ENCODE data around the gene CAMSAP2. TPM values are rescaled to one million over a fixed set of nuclear protein-coding genes. Genes with fewer than 3 reads are reported as not detected.
A peak's percentile ranks its signal among the peaks of the same experiment; 100 is the strongest.

CAMSAP2 gene, protein sequence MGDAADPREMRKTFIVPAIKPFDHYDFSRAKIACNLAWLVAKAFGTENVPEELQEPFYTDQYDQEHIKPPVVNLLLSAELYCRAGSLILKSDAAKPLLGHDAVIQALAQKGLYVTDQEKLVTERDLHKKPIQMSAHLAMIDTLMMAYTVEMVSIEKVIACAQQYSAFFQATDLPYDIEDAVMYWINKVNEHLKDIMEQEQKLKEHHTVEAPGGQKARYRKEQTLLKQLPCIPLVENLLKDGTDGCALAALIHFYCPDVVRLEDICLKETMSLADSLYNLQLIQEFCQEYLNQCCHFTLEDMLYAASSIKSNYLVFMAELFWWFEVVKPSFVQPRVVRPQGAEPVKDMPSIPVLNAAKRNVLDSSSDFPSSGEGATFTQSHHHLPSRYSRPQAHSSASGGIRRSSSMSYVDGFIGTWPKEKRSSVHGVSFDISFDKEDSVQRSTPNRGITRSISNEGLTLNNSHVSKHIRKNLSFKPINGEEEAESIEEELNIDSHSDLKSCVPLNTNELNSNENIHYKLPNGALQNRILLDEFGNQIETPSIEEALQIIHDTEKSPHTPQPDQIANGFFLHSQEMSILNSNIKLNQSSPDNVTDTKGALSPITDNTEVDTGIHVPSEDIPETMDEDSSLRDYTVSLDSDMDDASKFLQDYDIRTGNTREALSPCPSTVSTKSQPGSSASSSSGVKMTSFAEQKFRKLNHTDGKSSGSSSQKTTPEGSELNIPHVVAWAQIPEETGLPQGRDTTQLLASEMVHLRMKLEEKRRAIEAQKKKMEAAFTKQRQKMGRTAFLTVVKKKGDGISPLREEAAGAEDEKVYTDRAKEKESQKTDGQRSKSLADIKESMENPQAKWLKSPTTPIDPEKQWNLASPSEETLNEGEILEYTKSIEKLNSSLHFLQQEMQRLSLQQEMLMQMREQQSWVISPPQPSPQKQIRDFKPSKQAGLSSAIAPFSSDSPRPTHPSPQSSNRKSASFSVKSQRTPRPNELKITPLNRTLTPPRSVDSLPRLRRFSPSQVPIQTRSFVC (N-terminal part only)
- under 1 TPM in 1 of 2 experiments, not detected in 1; 0.35 TPM for total RNA-seq

DNA sequence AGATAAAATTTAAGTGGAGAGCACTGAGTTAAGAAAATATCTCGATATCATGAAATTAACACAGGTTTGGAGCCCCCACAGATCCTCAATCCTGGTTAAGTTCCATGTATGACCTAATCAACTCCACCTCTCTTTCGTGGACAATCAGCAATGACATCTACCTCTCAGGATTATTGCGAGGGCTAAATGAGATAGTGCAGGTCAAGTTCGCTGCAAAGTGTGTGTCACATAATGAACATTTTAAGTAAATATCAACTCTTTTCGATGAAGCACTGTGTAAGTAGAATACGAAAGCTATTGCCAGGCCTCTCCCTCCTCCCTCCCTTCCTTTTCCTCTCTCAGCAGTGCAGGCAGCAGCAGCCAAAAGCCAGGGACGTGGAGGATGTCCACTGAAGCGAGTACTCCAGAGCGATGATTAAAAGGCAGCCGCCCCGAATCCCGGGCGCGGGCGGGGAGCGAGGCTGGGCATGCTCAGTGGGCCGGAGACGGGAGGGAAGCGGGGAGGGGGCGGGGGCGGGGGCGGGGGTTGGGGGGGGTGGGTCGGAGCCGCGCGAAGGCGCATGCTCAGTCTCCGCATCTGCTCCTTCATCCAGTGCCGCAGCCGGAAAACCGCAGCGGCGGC lies at the start of gene CAMSAP2:
Gene CAMSAP2, plus strand, starts transcription at position 567 of the 622 bp plus-strand sequence. CDS start 935 bp downstream, outside the sequence.
- H3K36me3 Mint-ChIP-seq: no peaks in the 10 kb centered on the region
- no peaks in the 10 kb centered on the region for H3K9me3 Mint-ChIP-seq (ENCODE audit: low read depth)
- H3K4me3 Mint-ChIP-seq: peak within 1 kb of the TSS; percentile 81
- H3K27me3 Mint-ChIP-seq: peaks cover 49% of the 10 kb centered on the region
- peak; percentile 56 for ATAC-seq
- DNase-seq: peak; percentile 53
- no peak within 1 kb of the TSS for H3K27ac Mint-ChIP-seq
- CTCF ChIA-PET: no interaction called here
- H3K4me1 Mint-ChIP-seq: peaks cover 16% of the 10 kb centered on the region

DNA sequence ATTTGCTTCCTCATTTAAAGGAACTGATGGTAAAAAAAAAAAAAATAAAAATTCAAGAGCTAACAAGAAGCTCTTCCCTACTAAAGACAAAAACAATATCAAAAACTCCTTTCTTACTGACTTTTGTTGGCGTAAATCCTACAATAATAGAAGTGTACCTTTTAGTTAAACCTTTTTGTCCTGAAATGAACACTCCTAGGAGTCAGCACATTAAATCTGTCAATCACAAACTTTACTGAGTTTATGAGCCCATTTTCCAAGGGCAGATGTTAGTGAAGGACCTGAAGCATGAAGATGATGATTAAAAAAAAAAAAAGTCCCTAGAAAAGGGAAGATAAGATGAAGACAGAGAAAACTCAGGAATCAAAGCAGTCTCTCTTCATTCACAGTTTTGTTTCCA lies 46.4 kb upstream of the CAMSAP2 start:
- CTCF ChIA-PET: no interaction called here
- no peaks in the 10 kb centered on the region for H3K9me3 Mint-ChIP-seq (ENCODE audit: low read depth)
- ATAC-seq: no peak
- H3K27ac Mint-ChIP-seq: no peak overlapping the region
- DNase-seq: no peak
- H3K27me3 Mint-ChIP-seq: peaks cover 38% of the 10 kb centered on the region
- H3K4me3 Mint-ChIP-seq: no peak overlapping the region
- no peaks in the 10 kb centered on the region for H3K4me1 Mint-ChIP-seq
- H3K36me3 Mint-ChIP-seq: no peaks in the 10 kb centered on the region

DNA sequence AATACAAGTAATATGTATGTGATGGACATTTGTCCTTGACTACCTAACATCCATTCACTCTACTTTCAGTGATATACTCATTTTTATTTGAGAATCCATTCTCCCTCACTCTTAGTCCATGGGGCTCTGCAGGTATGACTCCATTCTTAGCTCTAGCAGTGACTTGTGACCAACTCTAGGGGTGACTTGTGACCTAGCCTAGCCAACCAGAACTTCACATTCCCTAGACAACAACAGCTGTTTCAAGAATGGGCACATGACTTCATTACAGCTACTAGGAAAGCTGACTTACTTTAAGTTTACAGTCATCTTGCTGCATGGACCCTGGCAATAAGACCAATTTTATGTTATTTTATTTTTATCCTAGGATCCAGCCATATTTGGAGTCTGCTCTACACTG lies 45.4 kb upstream of the CAMSAP2 start:
- no peak for ATAC-seq
- CTCF ChIA-PET: no interaction called here
- H3K9me3 Mint-ChIP-seq (ENCODE audit: low read depth): no peaks in the 10 kb centered on the region
- H3K36me3 Mint-ChIP-seq: no peaks in the 10 kb centered on the region
- H3K27me3 Mint-ChIP-seq: peaks cover 36% of the 10 kb centered on the region
- no peaks in the 10 kb centered on the region for H3K4me1 Mint-ChIP-seq
- no peak overlapping the region for H3K4me3 Mint-ChIP-seq
- DNase-seq: no peak
- H3K27ac Mint-ChIP-seq: no peak overlapping the region

DNA sequence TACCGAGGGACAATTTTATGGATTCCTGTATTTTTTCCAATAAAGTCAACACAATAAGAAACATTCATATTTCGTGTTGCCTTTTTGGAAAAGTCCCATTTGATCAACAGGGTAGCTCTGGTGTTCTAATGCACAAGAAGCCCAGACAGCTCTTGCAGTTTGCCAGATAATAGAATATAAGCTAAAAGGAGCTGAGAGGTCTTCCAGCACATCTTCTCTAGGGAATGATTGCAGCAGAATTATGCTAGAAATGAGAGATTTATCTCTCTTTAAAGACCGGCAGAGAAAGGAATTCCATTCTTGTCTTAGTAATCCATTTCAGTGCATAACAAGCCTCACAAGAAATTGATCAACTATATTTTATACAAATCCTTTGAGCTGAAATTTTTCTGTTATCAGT lies 44.0 kb upstream of the CAMSAP2 start:
- peaks cover 35% of the 10 kb centered on the region for H3K27me3 Mint-ChIP-seq
- H3K27ac Mint-ChIP-seq: no peak overlapping the region
- H3K36me3 Mint-ChIP-seq: no peaks in the 10 kb centered on the region
- H3K9me3 Mint-ChIP-seq (ENCODE audit: low read depth): no peaks in the 10 kb centered on the region
- CTCF ChIA-PET: interaction anchor here (1.3 kb wide), 1 partner anchor 94 kb away, joined by 3 read pairs; no protein-coding TSS in a partner anchor
- H3K4me1 Mint-ChIP-seq: peaks cover under 1% of the 10 kb centered on the region
- no peak overlapping the region for H3K4me3 Mint-ChIP-seq
- ATAC-seq (no peak), DNase-seq (no peak)

DNA sequence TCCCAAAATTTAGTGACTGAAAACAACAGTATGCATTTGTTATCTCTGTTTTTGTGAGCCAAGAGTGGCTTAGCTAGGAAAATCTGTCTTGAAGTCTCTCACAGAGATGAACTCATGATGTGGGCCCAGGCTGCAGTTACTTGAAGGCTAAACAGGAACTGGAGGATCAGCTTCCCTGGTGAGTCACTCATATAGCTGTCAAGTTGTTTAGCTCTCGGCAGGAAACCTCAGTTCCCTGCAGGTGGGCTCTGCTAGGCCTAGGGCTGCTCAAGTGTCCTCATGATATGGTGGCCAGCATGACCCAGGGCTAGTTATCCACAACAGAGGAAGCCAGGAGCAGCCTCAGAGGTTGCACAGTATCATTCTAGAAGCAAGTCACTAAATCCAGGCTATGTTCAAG lies 38.8 kb upstream of the CAMSAP2 start:
- Mint-ChIP-seq H3K9me3 (ENCODE audit: low read depth) (no peaks in the 10 kb centered on the region), H3K27ac (no peak overlapping the region), H3K4me1 (peaks cover 4% of the 10 kb centered on the region), H3K4me3 (no peak overlapping the region), H3K27me3 (peaks cover 29% of the 10 kb centered on the region), H3K36me3 (no peaks in the 10 kb centered on the region)
- no peak for DNase-seq
- ATAC-seq: no peak
- CTCF ChIA-PET: interaction anchor here (0.6 kb wide), 1 partner anchor 78 kb away, joined by 3 read pairs; no protein-coding TSS in a partner anchor

DNA sequence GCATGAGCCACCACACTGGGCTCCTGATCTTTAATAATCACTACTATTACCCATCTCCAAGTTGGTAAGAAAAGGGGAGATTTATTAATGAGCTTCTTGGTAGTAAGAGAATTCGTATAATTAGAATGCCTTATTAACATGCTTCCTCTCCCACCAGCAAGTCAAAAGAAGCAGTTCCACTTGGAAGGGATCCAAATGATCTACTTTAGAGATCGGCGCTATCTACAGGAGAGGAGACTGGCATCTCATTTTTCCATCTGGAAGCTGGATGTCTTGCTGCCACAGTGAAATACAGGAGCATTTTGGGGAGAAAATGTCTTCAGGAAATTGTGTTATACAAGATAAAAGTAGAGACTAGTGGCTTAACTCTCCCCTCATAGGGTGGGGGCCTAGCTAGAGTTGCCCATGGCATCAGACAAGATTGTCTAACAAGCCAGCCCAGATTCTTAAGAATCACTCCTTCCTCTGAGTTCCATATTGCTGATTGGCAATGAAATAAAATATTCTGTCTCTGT lies 33.6 kb upstream of the CAMSAP2 start:
- H3K4me1 Mint-ChIP-seq: peaks cover under 1% of the 10 kb centered on the region
- H3K4me3 Mint-ChIP-seq: no peak overlapping the region
- DNase-seq: no peak
- peaks cover 14% of the 10 kb centered on the region for H3K27me3 Mint-ChIP-seq
- ATAC-seq: no peak
- no peaks in the 10 kb centered on the region for H3K36me3 Mint-ChIP-seq
- no peak overlapping the region for H3K27ac Mint-ChIP-seq
- CTCF ChIA-PET: no interaction called here
- no peaks in the 10 kb centered on the region for H3K9me3 Mint-ChIP-seq (ENCODE audit: low read depth)

DNA sequence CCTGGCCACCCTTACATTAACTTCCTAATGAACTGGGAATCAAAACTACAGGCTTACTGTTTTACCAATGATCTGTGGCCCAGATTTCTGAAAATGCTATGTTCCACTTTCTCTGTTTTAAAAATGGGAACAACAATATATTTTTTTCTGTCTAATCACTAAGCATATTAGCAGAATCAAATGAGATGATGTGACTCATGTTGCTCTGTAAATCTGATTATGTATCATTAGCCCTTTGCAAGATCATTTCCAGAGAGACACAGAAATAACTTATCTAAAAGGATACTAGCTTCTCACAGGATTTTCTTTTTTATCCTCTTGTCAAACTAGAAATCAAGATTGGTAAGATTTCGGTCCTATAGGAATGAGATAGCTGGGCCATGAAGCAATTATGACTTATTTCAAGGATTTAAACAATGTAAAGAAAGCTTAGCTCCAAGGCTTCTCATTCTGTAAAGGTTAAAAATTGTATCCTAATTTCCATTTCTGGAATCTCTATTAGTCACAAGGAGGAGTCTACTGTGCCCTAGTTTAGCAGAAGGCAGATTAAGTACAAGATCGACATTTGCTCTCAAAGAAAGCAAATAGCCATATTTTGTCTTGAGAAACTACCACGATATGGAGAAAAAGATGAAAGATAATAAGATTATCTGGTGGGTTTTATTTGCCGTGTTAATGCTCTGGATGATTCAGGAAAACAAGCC lies 32.4 kb upstream of the CAMSAP2 start:
- CTCF ChIA-PET: no interaction called here
- H3K9me3 Mint-ChIP-seq (ENCODE audit: low read depth): no peaks in the 10 kb centered on the region

DNA sequence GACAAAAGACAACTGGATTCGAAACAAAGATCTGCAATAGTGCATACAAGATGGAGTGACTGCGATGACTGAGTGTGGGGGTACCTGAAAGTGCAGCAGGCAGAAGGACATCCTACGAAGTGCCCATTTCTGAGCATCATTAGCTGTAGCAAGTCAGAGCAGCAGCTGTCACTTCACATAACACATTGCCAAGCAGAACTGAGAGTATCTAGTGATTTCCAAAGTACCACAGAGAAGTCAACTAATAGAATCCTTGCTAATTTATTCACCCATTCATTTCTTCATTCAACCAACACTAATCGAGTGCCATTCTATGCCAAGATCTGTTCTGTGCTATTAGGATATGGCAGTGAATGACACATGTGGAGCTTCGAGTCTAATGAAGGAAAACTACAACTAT lies 31.6 kb upstream of the CAMSAP2 start:
- Mint-ChIP-seq H3K27me3 (peaks cover 6% of the 10 kb centered on the region), H3K9me3 (ENCODE audit: low read depth) (no peaks in the 10 kb centered on the region), H3K4me1 (no peaks in the 10 kb centered on the region), H3K27ac (no peak overlapping the region), H3K36me3 (no peaks in the 10 kb centered on the region), H3K4me3 (no peak overlapping the region)
- ATAC-seq (no peak), DNase-seq (no peak)
- CTCF ChIA-PET: no interaction called here

More for the DNA sequence above, 32.4 kb upstream of the CAMSAP2 start:
- no peak for ATAC-seq
- Mint-ChIP-seq H3K36me3 (no peaks in the 10 kb centered on the region), H3K27me3 (peaks cover 13% of the 10 kb centered on the region), H3K4me1 (no peaks in the 10 kb centered on the region), H3K27ac (no peak overlapping the region), H3K4me3 (no peak overlapping the region)
- no peak for DNase-seq

DNA sequence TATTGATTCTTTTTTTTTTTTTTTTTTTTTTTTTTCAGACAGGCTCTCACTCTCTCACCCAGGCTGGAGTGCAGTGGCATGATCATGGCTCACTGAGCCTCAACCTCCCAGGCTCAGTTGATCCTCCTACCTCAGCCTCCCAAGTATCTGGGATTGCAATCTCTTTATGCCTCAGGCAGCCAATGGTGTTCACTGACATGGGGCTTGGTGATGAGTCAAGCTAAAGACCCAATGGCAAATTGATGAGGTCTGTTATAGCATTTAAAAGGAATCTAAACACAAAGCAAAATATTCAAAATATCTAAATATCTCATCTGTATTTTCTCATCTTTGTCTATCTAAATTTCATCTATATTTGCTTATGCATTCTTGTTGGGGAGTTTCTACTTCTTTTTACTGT lies 30.5 kb upstream of the CAMSAP2 start:
- ATAC-seq (no peak), DNase-seq (no peak)
- Mint-ChIP-seq H3K36me3 (no peaks in the 10 kb centered on the region), H3K27ac (no peak overlapping the region), H3K9me3 (ENCODE audit: low read depth) (no peaks in the 10 kb centered on the region), H3K4me3 (no peak overlapping the region), H3K4me1 (no peaks in the 10 kb centered on the region), H3K27me3 (no peaks in the 10 kb centered on the region)
- CTCF ChIA-PET: interaction anchor here (0.6 kb wide), 1 partner anchor 210 kb away, joined by 5 read pairs; no protein-coding TSS in a partner anchor

DNA sequence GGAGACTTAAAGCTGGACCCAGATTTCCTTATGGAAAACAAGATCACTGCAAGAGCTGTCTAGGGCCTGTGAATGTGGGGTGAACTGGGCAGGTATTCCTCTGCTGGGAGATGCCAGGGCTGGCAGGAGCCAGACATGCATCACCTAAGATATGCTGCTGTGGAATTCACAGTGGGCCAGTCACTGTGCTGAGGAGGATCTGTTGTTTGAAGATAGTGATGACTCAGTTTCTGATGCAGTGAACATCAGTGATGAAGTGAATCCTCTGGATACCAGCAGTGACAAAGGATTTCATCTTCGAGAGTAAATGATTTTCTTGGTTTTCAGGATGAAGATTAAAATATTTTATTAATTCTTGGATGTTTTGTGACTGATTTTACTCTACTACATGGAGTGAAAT lies 29.9 kb upstream of the CAMSAP2 start:
- H3K36me3 Mint-ChIP-seq: no peaks in the 10 kb centered on the region
- no peak overlapping the region for H3K4me3 Mint-ChIP-seq
- no peaks in the 10 kb centered on the region for H3K4me1 Mint-ChIP-seq
- peaks cover 2% of the 10 kb centered on the region for H3K27me3 Mint-ChIP-seq
- no peaks in the 10 kb centered on the region for H3K9me3 Mint-ChIP-seq (ENCODE audit: low read depth)
- no peak overlapping the region for H3K27ac Mint-ChIP-seq
- ATAC-seq (no peak), DNase-seq (no peak)
- CTCF ChIA-PET: interaction anchor here (0.6 kb wide), 1 partner anchor 211 kb away, joined by 5 read pairs; no protein-coding TSS in a partner anchor

DNA sequence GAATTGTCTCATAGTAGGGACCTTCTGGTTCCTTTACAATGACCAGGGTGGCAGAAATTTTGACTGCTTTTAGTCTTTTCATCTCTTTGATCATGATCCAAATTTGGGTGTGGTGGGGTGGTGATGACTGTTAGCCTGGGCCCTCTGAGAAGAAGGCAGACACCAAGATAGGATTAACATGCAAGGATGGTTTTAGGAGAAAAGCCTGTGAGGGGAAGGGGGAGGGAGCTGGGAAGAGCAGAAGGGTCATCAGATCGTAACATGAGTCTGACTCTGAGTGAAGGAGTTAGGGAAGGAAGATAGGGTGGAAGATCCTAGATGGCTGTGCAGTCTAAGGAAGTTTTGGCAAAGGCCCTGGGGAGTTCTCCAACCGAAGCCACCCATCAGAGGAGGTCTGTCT lies 28.5 kb upstream of the CAMSAP2 start:
- Mint-ChIP-seq H3K4me3 (no peak overlapping the region), H3K27me3 (peaks cover 6% of the 10 kb centered on the region), H3K36me3 (no peaks in the 10 kb centered on the region), H3K9me3 (ENCODE audit: low read depth) (no peaks in the 10 kb centered on the region), H3K27ac (no peak overlapping the region), H3K4me1 (no peaks in the 10 kb centered on the region)
- DNase-seq (no peak), ATAC-seq (no peak)
- CTCF ChIA-PET: interaction anchor here (0.6 kb wide), 1 partner anchor 52 kb away, joined by 3 read pairs; no protein-coding TSS in a partner anchor

DNA sequence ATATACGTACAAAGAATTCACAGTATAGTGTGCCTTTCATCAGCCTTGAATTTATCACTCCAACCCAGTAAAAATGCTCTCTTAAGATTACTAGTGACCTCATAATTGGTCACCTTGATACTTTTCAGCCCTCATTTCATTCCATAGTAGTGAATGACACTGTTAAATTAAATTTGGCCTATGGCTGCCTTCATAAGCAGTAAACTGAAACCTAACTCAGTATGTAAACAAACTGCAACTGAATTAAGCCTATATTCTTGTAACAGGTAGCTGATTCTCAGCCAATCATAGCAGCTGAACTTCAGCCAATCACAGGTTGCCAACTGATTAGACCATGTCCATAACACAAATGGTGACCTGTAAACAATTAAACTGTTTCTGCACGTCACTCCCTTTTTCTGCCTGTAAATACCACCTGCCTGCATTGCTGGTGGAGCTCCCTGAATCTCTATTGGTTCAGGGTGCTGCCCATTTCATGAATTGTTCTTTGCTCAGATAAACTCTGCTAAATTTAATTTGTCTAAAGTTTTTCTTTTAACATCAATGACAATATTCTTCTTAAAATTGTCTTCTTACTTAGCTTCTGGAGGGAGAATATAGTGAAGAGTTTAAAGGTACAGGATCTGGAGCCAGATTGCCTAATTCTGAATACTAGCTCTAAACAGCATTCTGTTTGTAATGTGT lies 24.0 kb upstream of the CAMSAP2 start:
- no peak overlapping the region for H3K4me3 Mint-ChIP-seq
- peaks cover 30% of the 10 kb centered on the region for H3K27me3 Mint-ChIP-seq
- ATAC-seq (no peak), DNase-seq (no peak)
- no peaks in the 10 kb centered on the region for H3K36me3 Mint-ChIP-seq
- no peaks in the 10 kb centered on the region for H3K4me1 Mint-ChIP-seq
- H3K9me3 Mint-ChIP-seq (ENCODE audit: low read depth): no peaks in the 10 kb centered on the region
- CTCF ChIA-PET: no interaction called here
- H3K27ac Mint-ChIP-seq: no peak overlapping the region
